Esophagus muscularis mucosa (tissue), 4 donors: ENCODE measurements around the gene MBP. TPM values are rescaled to one million over a fixed set of nuclear protein-coding genes. Genes with fewer than 3 reads are reported as not detected.
A peak's percentile ranks its signal among the peaks of the same experiment; 100 is the strongest.

Source experiments
- DNase-seq: peaks from one replicate; pipeline ENCODE4 v3.0.0-alpha.2; 2017; ENCODE audit errors: extremely low spot score
- H3K27ac ChIP-seq, 4 donors: fragments of 200-600 bp; sonication (generic); replicated peaks in 1 of 4; 1 replicate in 3 of 4; 2 replicates in 1 of 4; pipeline ENCODE4 v1.5.1; 2016 to 2019; ENCODE audit warnings: mild to moderate bottlenecking in 1 of 4
- H3K27me3 ChIP-seq, 4 donors: fragments of 200-600 bp; sonication (generic); one replicate each; pipeline versions ENCODE4 v1.5.1 to v1.6.0; 2016 to 2019
- H3K36me3 ChIP-seq, 4 donors: fragments of 200-600 bp; sonication (generic); one replicate each; pipeline ENCODE4 v1.5.1; 2016 to 2019
- H3K4me1 ChIP-seq, 4 donors: fragments of 200-600 bp; sonication (generic); one replicate each; pipeline ENCODE4 v1.5.1; 2016 to 2019
- H3K4me3 ChIP-seq, 4 donors: fragments of 200-600 bp; sonication (generic); 1 replicate in 2 of 4; 2 replicates in 2 of 4; pipeline ENCODE4 v1.5.1; 2016 to 2019; ENCODE audit warnings: mild to moderate bottlenecking in 4 of 4, moderate library complexity in 1 of 4
- H3K9me3 ChIP-seq, 4 donors: fragments of 200-600 bp; sonication (generic); 1 replicate in 3 of 4; 2 replicates in 1 of 4; pipeline ENCODE4 v1.5.1; 2016 to 2019
- EP300 ChIP-seq: sonication (generic); formaldehyde crosslinking; IDR thresholded peaks from one replicate; pipeline ENCODE4 v1.6.1; 2017; ENCODE audit warnings: antibody characterized with exemption
- POLR2A ChIP-seq: fragments of 450-650 bp; IDR thresholded peaks from one replicate; pipeline ENCODE4 v1.6.1; 2017; ENCODE audit warnings: antibody characterized with exemption, moderate library complexity, mild to moderate bottlenecking, low read depth
- POLR2AphosphoS5 ChIP-seq, 2 donors: sonication (generic); formaldehyde crosslinking; IDR thresholded peaks; one replicate each; pipeline ENCODE4 v1.6.1; 2017; ENCODE audit warnings: antibody characterized with exemption in 2 of 2
- WGBS: methylation state at CpG from one replicate; pipeline ENCODE4 v1.1.5; 2018; 5-methylcytosine and 5-hydroxymethylcytosine counted together
- intact Hi-C: fragments of 100-400 bp; cut with DNase I; formaldehyde crosslinking; loops from one replicate; pipeline ENCODE4 v1.15.1; 2023
- total RNA-seq, 4 donors: library from RNA; depleted of rRNA; stranded (reverse); fragments of >200 nt; gene quantifications; one replicate each; pipeline versions ENCODE4 v1.1.0 to v1.2.1, GENCODE V29; 2016
- TF ChIP-seq, protein P1 (sequence below), 3 experiments: fragments of 200-600 bp in 2 of 3; fragments of 450-650 bp in 1 of 3; sonication (generic) in 2 of 3; IDR thresholded peaks; one replicate each; pipeline ENCODE4 v1.5.1; 2017 to 2019; ENCODE audit warnings: antibody characterized with exemption in 3 of 3, mild to moderate bottlenecking in 2 of 3, moderate library complexity in 1 of 3

Gene MBP
- total RNA-seq, 4 donors from 2014 or later: 21.9 to 31.3 (median 27.3) TPM

DNA sequence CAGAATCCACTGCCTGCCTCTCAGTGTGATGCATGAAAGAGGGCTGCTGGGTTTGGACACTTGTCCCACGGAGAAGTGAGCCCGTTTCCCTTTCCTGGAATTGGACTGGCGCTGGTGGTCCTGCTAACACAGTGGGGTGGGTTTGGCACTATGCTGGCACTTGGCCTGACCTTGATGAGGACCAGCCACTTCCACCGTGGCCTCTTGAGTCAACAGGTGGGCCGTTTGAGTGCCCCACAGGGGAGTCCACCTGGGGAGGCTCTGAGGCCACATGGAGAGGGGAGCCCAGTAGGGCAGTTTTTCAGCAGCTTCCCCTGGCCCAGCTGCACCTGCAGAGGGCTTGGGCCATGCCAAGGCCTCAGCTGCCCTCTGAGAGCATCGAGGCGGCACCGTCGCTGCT is 56.5 kb downstream of the MBP start:
- intact Hi-C loops: no loop called here
- DNase-seq: no peak
- peaks cover 34 to 49% (median 44%) of the 10 kb centered on the region in 4 donors for H3K4me1 ChIP-seq
- no peaks in the 10 kb centered on the region for H3K9me3 ChIP-seq
- H3K4me3 ChIP-seq: no peak overlapping the region
- TF ChIP-seq, protein P1, sequence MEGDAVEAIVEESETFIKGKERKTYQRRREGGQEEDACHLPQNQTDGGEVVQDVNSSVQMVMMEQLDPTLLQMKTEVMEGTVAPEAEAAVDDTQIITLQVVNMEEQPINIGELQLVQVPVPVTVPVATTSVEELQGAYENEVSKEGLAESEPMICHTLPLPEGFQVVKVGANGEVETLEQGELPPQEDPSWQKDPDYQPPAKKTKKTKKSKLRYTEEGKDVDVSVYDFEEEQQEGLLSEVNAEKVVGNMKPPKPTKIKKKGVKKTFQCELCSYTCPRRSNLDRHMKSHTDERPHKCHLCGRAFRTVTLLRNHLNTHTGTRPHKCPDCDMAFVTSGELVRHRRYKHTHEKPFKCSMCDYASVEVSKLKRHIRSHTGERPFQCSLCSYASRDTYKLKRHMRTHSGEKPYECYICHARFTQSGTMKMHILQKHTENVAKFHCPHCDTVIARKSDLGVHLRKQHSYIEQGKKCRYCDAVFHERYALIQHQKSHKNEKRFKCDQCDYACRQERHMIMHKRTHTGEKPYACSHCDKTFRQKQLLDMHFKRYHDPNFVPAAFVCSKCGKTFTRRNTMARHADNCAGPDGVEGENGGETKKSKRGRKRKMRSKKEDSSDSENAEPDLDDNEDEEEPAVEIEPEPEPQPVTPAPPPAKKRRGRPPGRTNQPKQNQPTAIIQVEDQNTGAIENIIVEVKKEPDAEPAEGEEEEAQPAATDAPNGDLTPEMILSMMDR (IDR thresholded peaks at IDR 0.05): no peak
- 74% methylated on average over 5 of the region's 9 CpGs for WGBS
- no peaks in the 10 kb centered on the region for H3K36me3 ChIP-seq
- no peak overlapping the region for H3K27ac ChIP-seq
- H3K27me3 ChIP-seq: no peaks in the 10 kb centered on the region

- intact Hi-C loops: no loop called here
- 77% methylated on average over 7 of the region's 7 CpGs for WGBS
- Histone ChIP-seq H3K27ac (no peak overlapping the region), H3K9me3 (no peaks in the 10 kb centered on the region), H3K36me3 (no peaks in the 10 kb centered on the region), H3K27me3 (no peaks in the 10 kb centered on the region), H3K4me1 (peaks cover 35 to 58% (median 48%) of the 10 kb centered on the region in 4 donors), H3K4me3 (no peak overlapping the region)
- no peak for DNase-seq
- TF ChIP-seq, protein P1 (IDR thresholded peaks at IDR 0.05): no peak
Observed at GRCh38 chr18:77074431-77074830, 58.2 kb downstream of the MBP start.

- 93% methylated on average over 9 of the region's 9 CpGs for WGBS
- Histone ChIP-seq H3K4me3 (no peak overlapping the region), H3K27me3 (no peaks in the 10 kb centered on the region), H3K36me3 (no peaks in the 10 kb centered on the region), H3K27ac (peak overlapping the region in 1 of 4 donors; percentile 9), H3K4me1 (peaks cover 44 to 61% (median 49%) of the 10 kb centered on the region in 4 donors), H3K9me3 (no peaks in the 10 kb centered on the region)
- TF ChIP-seq EP300: no peak
- TF ChIP-seq POLR2A: no peak
- TF ChIP-seq, protein P1 (IDR thresholded peaks at IDR 0.05): no peak
- TF ChIP-seq POLR2AphosphoS5 (IDR thresholded peaks at IDR 0.05): no peak
- no peak for DNase-seq
- intact Hi-C loops: no loop called here
Observed at GRCh38 chr18:77073336-77074093, 59.1 kb downstream of the MBP start.

- peak overlapping the region; percentile 49 to 69 (median 62) for H3K27ac ChIP-seq
- H3K27me3 ChIP-seq: no peaks in the 10 kb centered on the region
- H3K4me1 ChIP-seq: peaks cover 53 to 62% (median 56%) of the 10 kb centered on the region in 4 donors
- H3K4me3 ChIP-seq: no peak overlapping the region
- H3K9me3 ChIP-seq: no peaks in the 10 kb centered on the region
- intact Hi-C loops: no loop called here
- no peak for DNase-seq
- WGBS: 96% methylated on average over 3 of the region's 7 CpGs
- no peaks in the 10 kb centered on the region for H3K36me3 ChIP-seq
- TF ChIP-seq EP300: no peak
- TF ChIP-seq POLR2A: no peak
- TF ChIP-seq, protein P1 (IDR thresholded peaks at IDR 0.05): no peak
- no peak for TF ChIP-seq POLR2AphosphoS5 (IDR thresholded peaks at IDR 0.05)
Observed at GRCh38 chr18:77072566-77072965, 60.0 kb downstream of the MBP start.
